ENCODE measurements around the gene HEXA. TPM values are rescaled to one million over a fixed set of nuclear protein-coding genes. Genes with fewer than 3 reads are reported as not detected.

The HEXA gene
- total RNA-seq, 4 donors from 2014 or later, result 29.4 to 51.5 (median 40.0) TPM

DNA sequence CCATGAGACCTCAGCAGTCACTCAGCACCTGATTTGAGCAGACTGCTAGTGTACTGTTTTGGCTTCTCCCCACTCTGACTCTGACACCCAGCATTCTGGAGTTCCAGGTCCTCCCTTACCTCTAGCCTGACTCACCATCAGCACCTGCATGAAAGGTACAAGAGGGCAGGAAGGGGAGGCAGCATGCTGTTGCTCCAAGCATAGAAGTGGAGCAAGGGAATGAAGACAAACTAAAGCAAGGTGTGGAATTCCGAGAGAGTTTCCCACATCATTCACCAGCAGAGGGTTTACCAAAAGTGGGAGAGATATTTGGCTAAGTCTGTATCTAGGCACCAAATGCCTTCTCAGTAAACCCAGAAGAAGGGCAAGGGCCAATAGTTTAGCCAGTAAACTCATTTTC is 21.3 kb downstream of the HEXA start:
- ATAC-seq, result no peak
- H3K4me3 ChIP-seq, result no peak overlapping the region
- peaks cover 0 to 66% of the 10 kb centered on the region in 2 donors for H3K36me3 ChIP-seq
- TF ChIP-seq POLR2A (IDR thresholded peaks at IDR 0.05), result no peak
- TF ChIP-seq, protein P1, sequence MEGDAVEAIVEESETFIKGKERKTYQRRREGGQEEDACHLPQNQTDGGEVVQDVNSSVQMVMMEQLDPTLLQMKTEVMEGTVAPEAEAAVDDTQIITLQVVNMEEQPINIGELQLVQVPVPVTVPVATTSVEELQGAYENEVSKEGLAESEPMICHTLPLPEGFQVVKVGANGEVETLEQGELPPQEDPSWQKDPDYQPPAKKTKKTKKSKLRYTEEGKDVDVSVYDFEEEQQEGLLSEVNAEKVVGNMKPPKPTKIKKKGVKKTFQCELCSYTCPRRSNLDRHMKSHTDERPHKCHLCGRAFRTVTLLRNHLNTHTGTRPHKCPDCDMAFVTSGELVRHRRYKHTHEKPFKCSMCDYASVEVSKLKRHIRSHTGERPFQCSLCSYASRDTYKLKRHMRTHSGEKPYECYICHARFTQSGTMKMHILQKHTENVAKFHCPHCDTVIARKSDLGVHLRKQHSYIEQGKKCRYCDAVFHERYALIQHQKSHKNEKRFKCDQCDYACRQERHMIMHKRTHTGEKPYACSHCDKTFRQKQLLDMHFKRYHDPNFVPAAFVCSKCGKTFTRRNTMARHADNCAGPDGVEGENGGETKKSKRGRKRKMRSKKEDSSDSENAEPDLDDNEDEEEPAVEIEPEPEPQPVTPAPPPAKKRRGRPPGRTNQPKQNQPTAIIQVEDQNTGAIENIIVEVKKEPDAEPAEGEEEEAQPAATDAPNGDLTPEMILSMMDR (IDR thresholded peaks at IDR 0.05 in 4 of 5, conservative IDR thresholded peaks at IDR 0.05 in 1 of 5), result no peak
- intact Hi-C loops (cut with DNase I; ENCODE audit: low total_unique reads) (no loop called here), in situ Hi-C loops (cut with MboI; ENCODE audit: low sequenced_read_pairs in 4 of 4) (no loop called here)
- no peaks in the 10 kb centered on the region for H3K9me3 ChIP-seq
- no peak for DNase-seq
- H3K4me1 ChIP-seq, result peaks cover 18 to 21% of the 10 kb centered on the region in 2 donors
- H3K27ac ChIP-seq, result no peak overlapping the region
- no peaks in the 10 kb centered on the region for H3K27me3 ChIP-seq

DNA sequence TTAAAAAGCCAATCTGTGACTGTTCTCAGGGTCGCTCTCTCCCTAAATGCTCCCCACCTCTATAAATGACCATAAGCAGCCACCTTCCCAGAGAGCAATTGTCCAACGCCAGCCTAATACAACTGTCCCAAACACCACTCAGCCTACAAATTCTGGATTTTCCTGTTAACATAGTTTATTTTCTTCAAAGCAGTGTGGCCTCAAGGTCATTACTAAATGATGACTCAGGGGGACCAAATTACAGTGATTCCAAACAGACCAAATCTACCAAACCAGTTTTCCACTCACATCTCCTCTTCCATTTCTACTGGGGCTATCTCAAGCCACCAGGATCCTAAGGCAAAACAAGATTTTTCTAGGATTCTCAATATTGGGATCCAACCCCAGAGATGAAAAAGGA is 22.5 kb downstream of the HEXA start:
- DNase-seq (no peak), ATAC-seq (no peak)
- Histone ChIP-seq H3K9me3 (no peaks in the 10 kb centered on the region), H3K4me1 (peaks cover 6 to 9% of the 10 kb centered on the region in 2 donors), H3K27me3 (no peaks in the 10 kb centered on the region), H3K36me3 (peaks cover 0 to 78% of the 10 kb centered on the region in 2 donors), H3K27ac (no peak overlapping the region), H3K4me3 (no peak overlapping the region)
- in situ Hi-C loops (cut with MboI; ENCODE audit: low sequenced_read_pairs in 4 of 4) (no loop called here), intact Hi-C loops (cut with DNase I; ENCODE audit: low total_unique reads) (no loop called here)
- no peak for TF ChIP-seq POLR2A (IDR thresholded peaks at IDR 0.05)
- TF ChIP-seq, protein P1 (IDR thresholded peaks at IDR 0.05 in 4 of 5, conservative IDR thresholded peaks at IDR 0.05 in 1 of 5), result no peak

DNA sequence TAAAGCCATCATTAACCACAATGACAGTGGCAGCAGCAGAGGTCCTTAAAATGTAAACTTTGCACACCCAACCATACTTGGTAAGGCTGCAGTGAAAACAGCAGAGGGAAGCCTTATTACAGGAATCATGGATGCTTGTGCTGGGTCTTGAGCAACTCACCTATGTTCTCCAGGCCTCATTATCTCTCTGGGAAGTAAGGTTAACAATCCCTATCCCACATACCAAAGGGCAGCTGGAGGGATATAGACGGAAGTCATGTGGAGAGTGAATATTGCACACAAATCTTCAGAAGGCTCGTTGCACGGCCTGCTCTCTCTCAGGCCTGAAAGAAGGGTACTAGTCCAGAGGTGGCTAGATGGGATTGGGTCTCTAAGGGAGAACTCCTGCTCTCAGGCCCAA is 30.0 kb downstream of the HEXA start:
- TF ChIP-seq, protein P1 (IDR thresholded peaks at IDR 0.05 in 4 of 5, conservative IDR thresholded peaks at IDR 0.05 in 1 of 5), result no peak
- no peak for TF ChIP-seq POLR2A (IDR thresholded peaks at IDR 0.05)
- Histone ChIP-seq H3K27ac (no peak overlapping the region), H3K4me3 (no peak overlapping the region), H3K27me3 (no peaks in the 10 kb centered on the region), H3K36me3 (peaks cover 0 to 76% of the 10 kb centered on the region in 2 donors), H3K4me1 (no peaks in the 10 kb centered on the region), H3K9me3 (no peaks in the 10 kb centered on the region)
- intact Hi-C loops (cut with DNase I; ENCODE audit: low total_unique reads) (no loop called here), in situ Hi-C loops (cut with MboI; ENCODE audit: low sequenced_read_pairs in 4 of 4) (no loop called here)
- DNase-seq (no peak), ATAC-seq (no peak)

DNA sequence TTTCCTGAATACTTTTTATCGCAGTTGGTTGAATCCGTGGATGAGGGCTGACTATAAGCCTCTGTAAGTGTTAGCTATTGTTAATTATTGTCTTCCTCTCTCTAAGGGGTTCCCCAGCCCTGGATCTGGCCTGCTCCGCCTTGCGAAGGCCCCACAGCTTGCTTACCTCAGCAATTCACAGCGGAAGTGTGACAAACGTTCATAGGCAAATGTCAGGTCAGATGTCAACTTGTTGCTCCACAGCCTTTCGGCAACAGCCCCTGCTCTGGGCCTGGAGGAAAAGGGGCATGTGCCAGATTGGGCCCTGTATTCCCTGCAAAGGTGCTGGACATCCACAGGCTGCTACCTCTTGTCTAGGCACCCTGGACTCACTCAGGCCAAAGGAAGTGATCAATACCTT is 30.5 kb downstream of the HEXA start:
- H3K4me1 ChIP-seq, result no peaks in the 10 kb centered on the region
- H3K4me3 ChIP-seq, result no peak overlapping the region
- ATAC-seq, result no peak
- no peaks in the 10 kb centered on the region for H3K27me3 ChIP-seq
- in situ Hi-C loops (cut with MboI; ENCODE audit: low sequenced_read_pairs in 4 of 4), result no loop called here
- no peak for TF ChIP-seq POLR2A (IDR thresholded peaks at IDR 0.05)
- TF ChIP-seq, protein P1 (IDR thresholded peaks at IDR 0.05 in 4 of 5, conservative IDR thresholded peaks at IDR 0.05 in 1 of 5), result no peak
- intact Hi-C loops (cut with DNase I; ENCODE audit: low total_unique reads), result no loop called here
- no peak overlapping the region for H3K27ac ChIP-seq
- peaks cover 0 to 70% of the 10 kb centered on the region in 2 donors for H3K36me3 ChIP-seq
- H3K9me3 ChIP-seq, result no peaks in the 10 kb centered on the region
- DNase-seq, result no peak

DNA sequence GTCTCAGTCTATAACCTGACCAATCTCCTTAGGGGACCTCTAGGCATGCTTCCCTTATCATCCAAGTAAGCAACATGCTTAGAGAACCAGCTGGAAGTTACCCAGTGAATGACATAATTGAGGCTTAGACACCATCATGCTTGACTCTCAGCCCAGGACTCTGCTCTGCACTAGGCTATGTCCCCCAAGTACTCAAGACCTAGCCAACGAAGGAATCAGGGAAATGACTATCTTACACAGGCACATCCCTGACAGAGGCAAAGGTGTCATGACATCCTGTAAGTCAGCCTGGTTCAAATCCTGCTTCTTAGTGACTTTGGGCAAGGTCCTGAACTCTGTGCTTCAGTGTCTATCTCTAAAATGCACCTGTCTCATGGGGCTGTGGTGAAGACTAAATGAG is 31.2 kb downstream of the HEXA start:
- TF ChIP-seq, protein P1 (IDR thresholded peaks at IDR 0.05 in 4 of 5, conservative IDR thresholded peaks at IDR 0.05 in 1 of 5), result no peak
- TF ChIP-seq POLR2A (IDR thresholded peaks at IDR 0.05), result no peak
- no peak overlapping the region for H3K4me3 ChIP-seq
- in situ Hi-C loops (cut with MboI; ENCODE audit: low sequenced_read_pairs in 4 of 4) (no loop called here), intact Hi-C loops (cut with DNase I; ENCODE audit: low total_unique reads) (no loop called here)
- no peaks in the 10 kb centered on the region for H3K4me1 ChIP-seq
- H3K27ac ChIP-seq, result no peak overlapping the region
- no peaks in the 10 kb centered on the region for H3K27me3 ChIP-seq
- no peaks in the 10 kb centered on the region for H3K9me3 ChIP-seq
- peaks cover 0 to 66% of the 10 kb centered on the region in 2 donors for H3K36me3 ChIP-seq
- no peak for ATAC-seq
- no peak for DNase-seq
